Uterus (tissue), 2 donors: ENCODE results near the gene GATD1.

Experiments
- POLR2A ChIP-seq, 2 donors: fragments of 450-650 bp; IDR thresholded peaks; one replicate each; pipeline ENCODE4 v1.6.1; 2016; ENCODE audit warnings: antibody characterized with exemption in 2 of 2, mild to moderate bottlenecking in 1 of 2, moderate library complexity in 1 of 2
- TF ChIP-seq, protein P1 (sequence below), 4 experiments: fragments of 200-600 bp in 2 of 4; fragments of 450-650 bp in 2 of 4; sonication (generic) in 2 of 4; IDR thresholded peaks; one replicate each; pipeline ENCODE4 v1.5.1; 2016 to 2019; ENCODE audit warnings: antibody characterized with exemption in 4 of 4, mild to moderate bottlenecking in 2 of 4, moderate library complexity in 1 of 4

DNA sequence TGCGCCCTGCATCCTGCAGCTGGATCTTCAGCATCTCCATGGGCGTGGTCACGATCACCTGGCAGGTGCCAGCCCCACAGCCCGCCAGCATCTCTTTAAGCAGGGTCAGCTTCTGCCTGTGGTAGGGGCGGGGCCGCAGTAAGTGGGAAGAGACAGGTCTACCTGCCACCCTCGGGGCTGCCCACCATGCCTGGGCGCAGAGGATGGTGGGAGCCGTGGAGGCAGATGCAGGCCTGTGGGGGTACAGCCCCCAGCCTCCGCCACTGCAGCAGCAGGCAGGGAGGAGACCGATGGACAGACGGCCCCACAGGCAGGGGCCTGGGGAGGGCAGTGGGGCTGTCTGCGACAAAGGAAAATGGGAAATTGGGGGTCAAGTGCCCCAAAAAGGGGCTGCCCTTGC is 15.6 kb upstream of the GATD1 start:
- TF ChIP-seq POLR2A (IDR thresholded peaks at IDR 0.05), result no peak
- TF ChIP-seq, protein P1, sequence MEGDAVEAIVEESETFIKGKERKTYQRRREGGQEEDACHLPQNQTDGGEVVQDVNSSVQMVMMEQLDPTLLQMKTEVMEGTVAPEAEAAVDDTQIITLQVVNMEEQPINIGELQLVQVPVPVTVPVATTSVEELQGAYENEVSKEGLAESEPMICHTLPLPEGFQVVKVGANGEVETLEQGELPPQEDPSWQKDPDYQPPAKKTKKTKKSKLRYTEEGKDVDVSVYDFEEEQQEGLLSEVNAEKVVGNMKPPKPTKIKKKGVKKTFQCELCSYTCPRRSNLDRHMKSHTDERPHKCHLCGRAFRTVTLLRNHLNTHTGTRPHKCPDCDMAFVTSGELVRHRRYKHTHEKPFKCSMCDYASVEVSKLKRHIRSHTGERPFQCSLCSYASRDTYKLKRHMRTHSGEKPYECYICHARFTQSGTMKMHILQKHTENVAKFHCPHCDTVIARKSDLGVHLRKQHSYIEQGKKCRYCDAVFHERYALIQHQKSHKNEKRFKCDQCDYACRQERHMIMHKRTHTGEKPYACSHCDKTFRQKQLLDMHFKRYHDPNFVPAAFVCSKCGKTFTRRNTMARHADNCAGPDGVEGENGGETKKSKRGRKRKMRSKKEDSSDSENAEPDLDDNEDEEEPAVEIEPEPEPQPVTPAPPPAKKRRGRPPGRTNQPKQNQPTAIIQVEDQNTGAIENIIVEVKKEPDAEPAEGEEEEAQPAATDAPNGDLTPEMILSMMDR (IDR thresholded peaks at IDR 0.05), result no peak
